ENCODE data around the gene BHLHE40. TPM values are rescaled to one million over a fixed set of nuclear protein-coding genes. Genes with fewer than 3 reads are reported as not detected.
A peak's percentile ranks its signal among the peaks of the same experiment; 100 is the strongest.

The BHLHE40 gene
- total and polyA plus RNA-seq, 10 of the 15 experiments (the other 5 are each of a cell fraction or from before 2014, with no cell fraction given), result 25.2 to 106 (median 51.4) TPM

DNA sequence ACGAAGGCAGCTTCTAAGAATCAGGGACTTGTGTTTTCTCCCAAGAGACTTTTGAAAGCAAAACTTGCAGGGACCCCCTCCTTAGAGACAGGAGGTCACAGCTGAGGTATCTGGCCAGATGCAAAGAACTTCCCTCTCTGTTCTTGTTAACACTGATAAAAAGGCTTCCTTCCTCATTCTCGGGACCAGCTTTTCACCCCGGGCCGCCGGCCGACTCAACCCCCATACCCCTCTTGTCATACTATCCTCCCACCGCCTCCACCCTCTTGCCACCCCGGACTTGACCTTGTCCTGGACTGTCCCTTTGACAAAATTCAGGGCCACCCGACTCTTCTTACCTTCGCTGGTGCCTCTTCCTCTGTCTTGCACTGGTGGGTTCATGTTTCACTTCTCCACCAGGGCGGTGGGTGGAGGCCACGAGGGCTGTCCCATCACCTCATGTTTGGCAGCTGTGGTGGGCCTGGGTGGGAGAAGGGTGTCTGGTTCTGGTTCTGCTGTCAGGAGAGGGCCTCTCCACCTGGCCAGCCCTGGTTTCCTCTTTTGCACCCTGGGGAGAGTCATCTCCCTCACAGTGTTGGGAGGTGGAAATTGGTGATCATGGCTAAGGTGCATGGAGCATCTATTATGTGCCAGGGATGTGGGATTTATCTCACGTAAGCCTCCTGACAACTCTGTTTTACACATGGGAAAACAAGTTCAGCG, 32.5 kb downstream of the BHLHE40 start (continued):
- TF ChIP-seq ETV6 (conservative IDR thresholded peaks at IDR 0.05 in 1 of 2, IDR thresholded peaks at IDR 0.05 in 1 of 2; ENCODE audit: borderline replicate concordance in 1 of 2, low read depth in 1 of 2), result peak in 1 of 2 experiments; percentile 85; a peak in 2 of 4 replicates
- TF ChIP-seq BHLHE40 (IDR thresholded peaks at IDR 0.05; ENCODE audit: borderline replicate concordance in 1 of 2, low read depth in 2 of 2, low read length in 1 of 2), result peak; percentile 71 to 85; a peak in 3 of 4 replicates
- 0 out of 2 replicates have a peak, but pooled peaks have one; percentile 79 for TF ChIP-seq WRNIP1 (IDR thresholded peaks at IDR 0.05; ENCODE audit: borderline replicate concordance, low read depth, low read length)
- no peak for TF ChIP-seq NFYB (IDR thresholded peaks at IDR 0.05; ENCODE audit: insufficient read depth, low read depth, low read length)
- 0 out of 2 replicates have a peak, but pooled peaks have one; percentile 31 for TF ChIP-seq ZNF24 (IDR thresholded peaks at IDR 0.05)
- TF ChIP-seq, protein P1, sequence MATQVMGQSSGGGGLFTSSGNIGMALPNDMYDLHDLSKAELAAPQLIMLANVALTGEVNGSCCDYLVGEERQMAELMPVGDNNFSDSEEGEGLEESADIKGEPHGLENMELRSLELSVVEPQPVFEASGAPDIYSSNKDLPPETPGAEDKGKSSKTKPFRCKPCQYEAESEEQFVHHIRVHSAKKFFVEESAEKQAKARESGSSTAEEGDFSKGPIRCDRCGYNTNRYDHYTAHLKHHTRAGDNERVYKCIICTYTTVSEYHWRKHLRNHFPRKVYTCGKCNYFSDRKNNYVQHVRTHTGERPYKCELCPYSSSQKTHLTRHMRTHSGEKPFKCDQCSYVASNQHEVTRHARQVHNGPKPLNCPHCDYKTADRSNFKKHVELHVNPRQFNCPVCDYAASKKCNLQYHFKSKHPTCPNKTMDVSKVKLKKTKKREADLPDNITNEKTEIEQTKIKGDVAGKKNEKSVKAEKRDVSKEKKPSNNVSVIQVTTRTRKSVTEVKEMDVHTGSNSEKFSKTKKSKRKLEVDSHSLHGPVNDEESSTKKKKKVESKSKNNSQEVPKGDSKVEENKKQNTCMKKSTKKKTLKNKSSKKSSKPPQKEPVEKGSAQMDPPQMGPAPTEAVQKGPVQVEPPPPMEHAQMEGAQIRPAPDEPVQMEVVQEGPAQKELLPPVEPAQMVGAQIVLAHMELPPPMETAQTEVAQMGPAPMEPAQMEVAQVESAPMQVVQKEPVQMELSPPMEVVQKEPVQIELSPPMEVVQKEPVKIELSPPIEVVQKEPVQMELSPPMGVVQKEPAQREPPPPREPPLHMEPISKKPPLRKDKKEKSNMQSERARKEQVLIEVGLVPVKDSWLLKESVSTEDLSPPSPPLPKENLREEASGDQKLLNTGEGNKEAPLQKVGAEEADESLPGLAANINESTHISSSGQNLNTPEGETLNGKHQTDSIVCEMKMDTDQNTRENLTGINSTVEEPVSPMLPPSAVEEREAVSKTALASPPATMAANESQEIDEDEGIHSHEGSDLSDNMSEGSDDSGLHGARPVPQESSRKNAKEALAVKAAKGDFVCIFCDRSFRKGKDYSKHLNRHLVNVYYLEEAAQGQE (IDR thresholded peaks at IDR 0.05; ENCODE audit: low read depth, low read length), result no peak
- TF ChIP-seq ZNF274 (IDR thresholded peaks at IDR 0.05; ENCODE audit: insufficient read depth, insufficient read length), result no peak
- TF ChIP-seq, protein P2, sequence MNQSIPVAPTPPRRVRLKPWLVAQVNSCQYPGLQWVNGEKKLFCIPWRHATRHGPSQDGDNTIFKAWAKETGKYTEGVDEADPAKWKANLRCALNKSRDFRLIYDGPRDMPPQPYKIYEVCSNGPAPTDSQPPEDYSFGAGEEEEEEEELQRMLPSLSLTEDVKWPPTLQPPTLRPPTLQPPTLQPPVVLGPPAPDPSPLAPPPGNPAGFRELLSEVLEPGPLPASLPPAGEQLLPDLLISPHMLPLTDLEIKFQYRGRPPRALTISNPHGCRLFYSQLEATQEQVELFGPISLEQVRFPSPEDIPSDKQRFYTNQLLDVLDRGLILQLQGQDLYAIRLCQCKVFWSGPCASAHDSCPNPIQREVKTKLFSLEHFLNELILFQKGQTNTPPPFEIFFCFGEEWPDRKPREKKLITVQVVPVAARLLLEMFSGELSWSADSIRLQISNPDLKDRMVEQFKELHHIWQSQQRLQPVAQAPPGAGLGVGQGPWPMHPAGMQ (IDR thresholded peaks at IDR 0.05; ENCODE audit: borderline replicate concordance), result no peak
- no peak for TF ChIP-seq RBBP5 (conservative IDR thresholded peaks at IDR 0.05)
- TF ChIP-seq BCL3 (IDR thresholded peaks at IDR 0.05; ENCODE audit: borderline replicate concordance, insufficient read depth, low read depth, low read length, poor library complexity, severe bottlenecking), result peak; percentile 40
- TF ChIP-seq, protein P3, sequence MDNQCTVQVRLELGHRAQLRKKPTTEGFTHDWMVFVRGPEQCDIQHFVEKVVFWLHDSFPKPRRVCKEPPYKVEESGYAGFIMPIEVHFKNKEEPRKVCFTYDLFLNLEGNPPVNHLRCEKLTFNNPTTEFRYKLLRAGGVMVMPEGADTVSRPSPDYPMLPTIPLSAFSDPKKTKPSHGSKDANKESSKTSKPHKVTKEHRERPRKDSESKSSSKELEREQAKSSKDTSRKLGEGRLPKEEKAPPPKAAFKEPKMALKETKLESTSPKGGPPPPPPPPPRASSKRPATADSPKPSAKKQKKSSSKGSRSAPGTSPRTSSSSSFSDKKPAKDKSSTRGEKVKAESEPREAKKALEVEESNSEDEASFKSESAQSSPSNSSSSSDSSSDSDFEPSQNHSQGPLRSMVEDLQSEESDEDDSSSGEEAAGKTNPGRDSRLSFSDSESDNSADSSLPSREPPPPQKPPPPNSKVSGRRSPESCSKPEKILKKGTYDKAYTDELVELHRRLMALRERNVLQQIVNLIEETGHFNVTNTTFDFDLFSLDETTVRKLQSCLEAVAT (IDR thresholded peaks at IDR 0.05), result peak; percentile 87
- TF ChIP-seq, protein P4, sequence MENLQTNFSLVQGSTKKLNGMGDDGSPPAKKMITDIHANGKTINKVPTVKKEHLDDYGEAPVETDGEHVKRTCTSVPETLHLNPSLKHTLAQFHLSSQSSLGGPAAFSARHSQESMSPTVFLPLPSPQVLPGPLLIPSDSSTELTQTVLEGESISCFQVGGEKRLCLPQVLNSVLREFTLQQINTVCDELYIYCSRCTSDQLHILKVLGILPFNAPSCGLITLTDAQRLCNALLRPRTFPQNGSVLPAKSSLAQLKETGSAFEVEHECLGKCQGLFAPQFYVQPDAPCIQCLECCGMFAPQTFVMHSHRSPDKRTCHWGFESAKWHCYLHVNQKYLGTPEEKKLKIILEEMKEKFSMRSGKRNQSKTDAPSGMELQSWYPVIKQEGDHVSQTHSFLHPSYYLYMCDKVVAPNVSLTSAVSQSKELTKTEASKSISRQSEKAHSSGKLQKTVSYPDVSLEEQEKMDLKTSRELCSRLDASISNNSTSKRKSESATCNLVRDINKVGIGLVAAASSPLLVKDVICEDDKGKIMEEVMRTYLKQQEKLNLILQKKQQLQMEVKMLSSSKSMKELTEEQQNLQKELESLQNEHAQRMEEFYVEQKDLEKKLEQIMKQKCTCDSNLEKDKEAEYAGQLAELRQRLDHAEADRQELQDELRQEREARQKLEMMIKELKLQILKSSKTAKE (IDR thresholded peaks at IDR 0.05; ENCODE audit: low read depth, poor library complexity, severe bottlenecking), result peak; percentile 95
- TF ChIP-seq BACH1 (IDR thresholded peaks at IDR 0.05; ENCODE audit: borderline replicate concordance), result peak; percentile 69; the same call in 1 of the 2 replicates
- TF ChIP-seq POLR2A (IDR thresholded peaks at IDR 0.05; ENCODE audit: low read depth, low read length), result no peak; the same call in 1 of the 2 replicates
- TF ChIP-seq, protein P5, sequence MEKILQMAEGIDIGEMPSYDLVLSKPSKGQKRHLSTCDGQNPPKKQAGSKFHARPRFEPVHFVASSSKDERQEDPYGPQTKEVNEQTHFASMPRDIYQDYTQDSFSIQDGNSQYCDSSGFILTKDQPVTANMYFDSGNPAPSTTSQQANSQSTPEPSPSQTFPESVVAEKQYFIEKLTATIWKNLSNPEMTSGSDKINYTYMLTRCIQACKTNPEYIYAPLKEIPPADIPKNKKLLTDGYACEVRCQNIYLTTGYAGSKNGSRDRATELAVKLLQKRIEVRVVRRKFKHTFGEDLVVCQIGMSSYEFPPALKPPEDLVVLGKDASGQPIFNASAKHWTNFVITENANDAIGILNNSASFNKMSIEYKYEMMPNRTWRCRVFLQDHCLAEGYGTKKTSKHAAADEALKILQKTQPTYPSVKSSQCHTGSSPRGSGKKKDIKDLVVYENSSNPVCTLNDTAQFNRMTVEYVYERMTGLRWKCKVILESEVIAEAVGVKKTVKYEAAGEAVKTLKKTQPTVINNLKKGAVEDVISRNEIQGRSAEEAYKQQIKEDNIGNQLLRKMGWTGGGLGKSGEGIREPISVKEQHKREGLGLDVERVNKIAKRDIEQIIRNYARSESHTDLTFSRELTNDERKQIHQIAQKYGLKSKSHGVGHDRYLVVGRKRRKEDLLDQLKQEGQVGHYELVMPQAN (conservative IDR thresholded peaks at IDR 0.05), result peak; percentile 22; the same call in 1 of the 2 replicates

Data from GM12878 (cell line).